ENCODE measurements around the gene ASIC2.

The ASIC2 gene

GRCh38 chr17:33016920-33017319 lies 276.2 kb downstream of the ASIC2 start:
- TF ChIP-seq GATA3 (IDR thresholded peaks at IDR 0.05; ENCODE audit: low read depth, low read length), result no peak
- no peak for TF ChIP-seq GATA2 (IDR thresholded peaks at IDR 0.05; ENCODE audit: low read depth, low read length)

GRCh38 chr17:33015716-33016346 lies 277.3 kb downstream of the ASIC2 start:
- TF ChIP-seq GATA3 (IDR thresholded peaks at IDR 0.05; ENCODE audit: low read depth, low read length) (no peak), GATA2 (IDR thresholded peaks at IDR 0.05; ENCODE audit: low read depth, low read length) (no peak)

- TF ChIP-seq GATA2 (IDR thresholded peaks at IDR 0.05; ENCODE audit: low read depth, low read length), result no peak
- no peak for TF ChIP-seq GATA3 (IDR thresholded peaks at IDR 0.05; ENCODE audit: low read depth, low read length)
Measured at GRCh38 chr17:33014751-33015150, 278.3 kb downstream of the ASIC2 start.

GRCh38 chr17:33013596-33014375 lies 279.3 kb downstream of the ASIC2 start:
- TF ChIP-seq GATA3 (IDR thresholded peaks at IDR 0.05; ENCODE audit: low read depth, low read length), result no peak
- TF ChIP-seq GATA2 (IDR thresholded peaks at IDR 0.05; ENCODE audit: low read depth, low read length), result no peak

- TF ChIP-seq GATA2 (IDR thresholded peaks at IDR 0.05; ENCODE audit: low read depth, low read length) (no peak), GATA3 (IDR thresholded peaks at IDR 0.05; ENCODE audit: low read depth, low read length) (no peak)
Measured at GRCh38 chr17:33012522-33013033, 280.5 kb downstream of the ASIC2 start.

- TF ChIP-seq GATA2 (IDR thresholded peaks at IDR 0.05; ENCODE audit: low read depth, low read length) (no peak), GATA3 (IDR thresholded peaks at IDR 0.05; ENCODE audit: low read depth, low read length) (no peak)
Measured at GRCh38 chr17:33009636-33010035, 283.5 kb downstream of the ASIC2 start.

- TF ChIP-seq GATA3 (IDR thresholded peaks at IDR 0.05; ENCODE audit: low read depth, low read length) (no peak), GATA2 (IDR thresholded peaks at IDR 0.05; ENCODE audit: low read depth, low read length) (no peak)
Measured at GRCh38 chr17:33007186-33007585, 285.9 kb downstream of the ASIC2 start.

- TF ChIP-seq GATA3 (IDR thresholded peaks at IDR 0.05; ENCODE audit: low read depth, low read length) (no peak), GATA2 (IDR thresholded peaks at IDR 0.05; ENCODE audit: low read depth, low read length) (no peak)
Measured at GRCh38 chr17:33002246-33002645, 290.8 kb downstream of the ASIC2 start.

- TF ChIP-seq GATA3 (IDR thresholded peaks at IDR 0.05; ENCODE audit: low read depth, low read length) (no peak), GATA2 (IDR thresholded peaks at IDR 0.05; ENCODE audit: low read depth, low read length) (no peak)
Measured at GRCh38 chr17:32998887-32999228, 294.2 kb downstream of the ASIC2 start.

- TF ChIP-seq GATA2 (IDR thresholded peaks at IDR 0.05; ENCODE audit: low read depth, low read length) (no peak), GATA3 (IDR thresholded peaks at IDR 0.05; ENCODE audit: low read depth, low read length) (no peak)
Measured at GRCh38 chr17:32998111-32998886, 294.8 kb downstream of the ASIC2 start.

- no peak for TF ChIP-seq GATA2 (IDR thresholded peaks at IDR 0.05; ENCODE audit: low read depth, low read length)
- TF ChIP-seq GATA3 (IDR thresholded peaks at IDR 0.05; ENCODE audit: low read depth, low read length), result no peak
Measured at GRCh38 chr17:32995416-32996045, 297.6 kb downstream of the ASIC2 start.

GRCh38 chr17:32993977-32994376 lies 299.1 kb downstream of the ASIC2 start:
- no peak for TF ChIP-seq GATA3 (IDR thresholded peaks at IDR 0.05; ENCODE audit: low read depth, low read length)
- no peak for TF ChIP-seq GATA2 (IDR thresholded peaks at IDR 0.05; ENCODE audit: low read depth, low read length)

- no peak for TF ChIP-seq GATA3 (IDR thresholded peaks at IDR 0.05; ENCODE audit: low read depth, low read length)
- TF ChIP-seq GATA2 (IDR thresholded peaks at IDR 0.05; ENCODE audit: low read depth, low read length), result no peak
Measured at GRCh38 chr17:32992321-32993033, 300.6 kb downstream of the ASIC2 start.

Measured in SH-SY5Y (cell line).